Measurements from ENCODE around the gene ERF. TPM values are rescaled to one million over a fixed set of nuclear protein-coding genes. Genes with fewer than 3 reads are reported as not detected.

The ERF gene
- polyA plus RNA-seq, 1 donor from 2014 or later = 3.8 TPM

- Histone ChIP-seq H3K79me2 (replicated peaks; ENCODE audit: insufficient read depth, low read length) (no peaks in the 10 kb centered on the region), H2AFZ (ENCODE audit: low read depth, low read length) (no peak overlapping the region), H3K4me3 (ENCODE audit: low read length) (no peak overlapping the region), H3K27me3 (ENCODE audit: insufficient read depth, low read depth, low read length) (no peaks in the 10 kb centered on the region), H3F3A (ENCODE audit: insufficient read depth, low read length, poor library complexity, severe bottlenecking) (no peaks in the 10 kb centered on the region), H4K20me1 (ENCODE audit: insufficient read depth) (peaks cover 14% of the 10 kb centered on the region), H3K9me2 (ENCODE audit: insufficient read depth, low read length) (no peaks in the 10 kb centered on the region), H3K9me3 (ENCODE audit: low read length) (no peaks in the 10 kb centered on the region), H3K36me3 (ENCODE audit: insufficient read depth, low read length) (peaks cover 6% of the 10 kb centered on the region), H3K9ac (ENCODE audit: low read length) (no peak overlapping the region), H3K27ac (ENCODE audit: low read length) (no peak overlapping the region), H3K4me2 (ENCODE audit: low read length) (no peak overlapping the region)
- TF ChIP-seq RAD21 (conservative IDR thresholded peaks at IDR 0.05) (no peak), POLR2AphosphoS5 (IDR thresholded peaks at IDR 0.05) (no peak), EP300 (conservative IDR thresholded peaks at IDR 0.05; ENCODE audit: poor library complexity, severe bottlenecking) (no peak), MXI1 (conservative IDR thresholded peaks at IDR 0.05; ENCODE audit: poor library complexity, severe bottlenecking) (no peak), SMC3 (conservative IDR thresholded peaks at IDR 0.05; ENCODE audit: poor library complexity) (no peak), TAF1 (IDR thresholded peaks at IDR 0.05; ENCODE audit: low read depth) (no peak), EZH2 (IDR thresholded peaks at IDR 0.05; ENCODE audit: borderline replicate concordance, insufficient read depth, low read length, poor library complexity, severe bottlenecking) (no peak)
- TF ChIP-seq, protein P1, sequence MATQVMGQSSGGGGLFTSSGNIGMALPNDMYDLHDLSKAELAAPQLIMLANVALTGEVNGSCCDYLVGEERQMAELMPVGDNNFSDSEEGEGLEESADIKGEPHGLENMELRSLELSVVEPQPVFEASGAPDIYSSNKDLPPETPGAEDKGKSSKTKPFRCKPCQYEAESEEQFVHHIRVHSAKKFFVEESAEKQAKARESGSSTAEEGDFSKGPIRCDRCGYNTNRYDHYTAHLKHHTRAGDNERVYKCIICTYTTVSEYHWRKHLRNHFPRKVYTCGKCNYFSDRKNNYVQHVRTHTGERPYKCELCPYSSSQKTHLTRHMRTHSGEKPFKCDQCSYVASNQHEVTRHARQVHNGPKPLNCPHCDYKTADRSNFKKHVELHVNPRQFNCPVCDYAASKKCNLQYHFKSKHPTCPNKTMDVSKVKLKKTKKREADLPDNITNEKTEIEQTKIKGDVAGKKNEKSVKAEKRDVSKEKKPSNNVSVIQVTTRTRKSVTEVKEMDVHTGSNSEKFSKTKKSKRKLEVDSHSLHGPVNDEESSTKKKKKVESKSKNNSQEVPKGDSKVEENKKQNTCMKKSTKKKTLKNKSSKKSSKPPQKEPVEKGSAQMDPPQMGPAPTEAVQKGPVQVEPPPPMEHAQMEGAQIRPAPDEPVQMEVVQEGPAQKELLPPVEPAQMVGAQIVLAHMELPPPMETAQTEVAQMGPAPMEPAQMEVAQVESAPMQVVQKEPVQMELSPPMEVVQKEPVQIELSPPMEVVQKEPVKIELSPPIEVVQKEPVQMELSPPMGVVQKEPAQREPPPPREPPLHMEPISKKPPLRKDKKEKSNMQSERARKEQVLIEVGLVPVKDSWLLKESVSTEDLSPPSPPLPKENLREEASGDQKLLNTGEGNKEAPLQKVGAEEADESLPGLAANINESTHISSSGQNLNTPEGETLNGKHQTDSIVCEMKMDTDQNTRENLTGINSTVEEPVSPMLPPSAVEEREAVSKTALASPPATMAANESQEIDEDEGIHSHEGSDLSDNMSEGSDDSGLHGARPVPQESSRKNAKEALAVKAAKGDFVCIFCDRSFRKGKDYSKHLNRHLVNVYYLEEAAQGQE (IDR thresholded peaks at IDR 0.05; ENCODE audit: borderline replicate concordance) = no peak
- TF ChIP-seq, protein P2, sequence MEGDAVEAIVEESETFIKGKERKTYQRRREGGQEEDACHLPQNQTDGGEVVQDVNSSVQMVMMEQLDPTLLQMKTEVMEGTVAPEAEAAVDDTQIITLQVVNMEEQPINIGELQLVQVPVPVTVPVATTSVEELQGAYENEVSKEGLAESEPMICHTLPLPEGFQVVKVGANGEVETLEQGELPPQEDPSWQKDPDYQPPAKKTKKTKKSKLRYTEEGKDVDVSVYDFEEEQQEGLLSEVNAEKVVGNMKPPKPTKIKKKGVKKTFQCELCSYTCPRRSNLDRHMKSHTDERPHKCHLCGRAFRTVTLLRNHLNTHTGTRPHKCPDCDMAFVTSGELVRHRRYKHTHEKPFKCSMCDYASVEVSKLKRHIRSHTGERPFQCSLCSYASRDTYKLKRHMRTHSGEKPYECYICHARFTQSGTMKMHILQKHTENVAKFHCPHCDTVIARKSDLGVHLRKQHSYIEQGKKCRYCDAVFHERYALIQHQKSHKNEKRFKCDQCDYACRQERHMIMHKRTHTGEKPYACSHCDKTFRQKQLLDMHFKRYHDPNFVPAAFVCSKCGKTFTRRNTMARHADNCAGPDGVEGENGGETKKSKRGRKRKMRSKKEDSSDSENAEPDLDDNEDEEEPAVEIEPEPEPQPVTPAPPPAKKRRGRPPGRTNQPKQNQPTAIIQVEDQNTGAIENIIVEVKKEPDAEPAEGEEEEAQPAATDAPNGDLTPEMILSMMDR (IDR thresholded peaks at IDR 0.05; ENCODE audit: poor library complexity, severe bottlenecking) = no peak
These were observed 38.6 kb upstream of the ERF start for GRCh38 chr19:42293540-42293939.

GRCh38 chr19:42292963-42293362 lies 38.0 kb upstream of the ERF start:
- H3F3A ChIP-seq (ENCODE audit: insufficient read depth, low read length, poor library complexity, severe bottlenecking) = no peaks in the 10 kb centered on the region
- no peak overlapping the region for H3K4me2 ChIP-seq (ENCODE audit: low read length)
- H3K36me3 ChIP-seq (ENCODE audit: insufficient read depth, low read length) = peaks cover 6% of the 10 kb centered on the region
- no peak overlapping the region for H2AFZ ChIP-seq (ENCODE audit: low read depth, low read length)
- no peak overlapping the region for H3K27ac ChIP-seq (ENCODE audit: low read length)
- no peaks in the 10 kb centered on the region for H3K9me3 ChIP-seq (ENCODE audit: low read length)
- no peaks in the 10 kb centered on the region for H3K79me2 ChIP-seq (replicated peaks; ENCODE audit: insufficient read depth, low read length)
- H3K4me3 ChIP-seq (ENCODE audit: low read length) = no peak overlapping the region
- TF ChIP-seq, protein P2 (IDR thresholded peaks at IDR 0.05; ENCODE audit: poor library complexity, severe bottlenecking) = no peak
- TF ChIP-seq EP300 (conservative IDR thresholded peaks at IDR 0.05; ENCODE audit: poor library complexity, severe bottlenecking) (no peak), MXI1 (conservative IDR thresholded peaks at IDR 0.05; ENCODE audit: poor library complexity, severe bottlenecking) (no peak), POLR2AphosphoS5 (IDR thresholded peaks at IDR 0.05) (no peak), SMC3 (conservative IDR thresholded peaks at IDR 0.05; ENCODE audit: poor library complexity) (no peak), EZH2 (IDR thresholded peaks at IDR 0.05; ENCODE audit: borderline replicate concordance, insufficient read depth, low read length, poor library complexity, severe bottlenecking) (no peak), TAF1 (IDR thresholded peaks at IDR 0.05; ENCODE audit: low read depth) (no peak), RAD21 (conservative IDR thresholded peaks at IDR 0.05) (no peak)
- TF ChIP-seq, protein P1 (IDR thresholded peaks at IDR 0.05; ENCODE audit: borderline replicate concordance) = no peak
- H3K9ac ChIP-seq (ENCODE audit: low read length) = no peak overlapping the region
- H3K27me3 ChIP-seq (ENCODE audit: insufficient read depth, low read depth, low read length) = no peaks in the 10 kb centered on the region
- H3K9me2 ChIP-seq (ENCODE audit: insufficient read depth, low read length) = no peaks in the 10 kb centered on the region
- H4K20me1 ChIP-seq (ENCODE audit: insufficient read depth) = peaks cover 14% of the 10 kb centered on the region
